ENCODE measurements around the gene RPLP1. TPM values are rescaled to one million over a fixed set of nuclear protein-coding genes. Genes with fewer than 3 reads are reported as not detected.

The RPLP1 gene
- total RNA-seq, 2 donors from 2014 or later = 1,228 to 1,338 TPM

- ATAC-seq (peak; percentile 94), DNase-seq (peak; percentile 25 to 32)
- intact Hi-C loops (cut with DNase I, micrococcal nuclease) = no loop called here
Observed at GRCh38 chr15:69484837-69485236, 32.2 kb downstream of the RPLP1 start.

- DNase-seq (no peak), ATAC-seq (no peak)
- intact Hi-C loops (cut with DNase I, micrococcal nuclease) = no loop called here
Observed at GRCh38 chr15:69486481-69487110, 34.0 kb downstream of the RPLP1 start.

GRCh38 chr15:69489073-69489571, 36.5 kb downstream of the RPLP1 start:
- ATAC-seq = no peak

GRCh38 chr15:69490356-69491037, 37.9 kb downstream of the RPLP1 start:
- no peak for DNase-seq
- ATAC-seq = no peak
- intact Hi-C loops (cut with DNase I, micrococcal nuclease) = no loop called here

More at GRCh38 chr15:69489073-69489571, 36.5 kb downstream of the RPLP1 start:
- intact Hi-C loops (cut with DNase I, micrococcal nuclease) = no loop called here
- no peak for DNase-seq

- DNase-seq = no peak
- ATAC-seq = no peak
- intact Hi-C loops (cut with DNase I, micrococcal nuclease) = no loop called here
Observed at GRCh38 chr15:69491038-69491505, 38.5 kb downstream of the RPLP1 start.

GRCh38 chr15:69493406-69493805, 40.8 kb downstream of the RPLP1 start:
- intact Hi-C loops (cut with DNase I, micrococcal nuclease) = no loop called here
- DNase-seq (no peak), ATAC-seq (no peak)

GRCh38 chr15:69496001-69496400, 43.4 kb downstream of the RPLP1 start:
- ATAC-seq (no peak), DNase-seq (no peak)
- intact Hi-C loops (cut with DNase I, micrococcal nuclease) = no loop called here

- DNase-seq = no peak
- intact Hi-C loops (cut with DNase I, micrococcal nuclease) = no loop called here
- no peak for ATAC-seq
Observed at GRCh38 chr15:69497076-69497475, 44.5 kb downstream of the RPLP1 start.

GRCh38 chr15:69497667-69498066, 45.0 kb downstream of the RPLP1 start:
- intact Hi-C loops (cut with DNase I, micrococcal nuclease) = no loop called here
- ATAC-seq = no peak
- DNase-seq = no peak

- ATAC-seq (no peak), DNase-seq (no peak)
- intact Hi-C loops (cut with DNase I, micrococcal nuclease) = no loop called here
Observed at GRCh38 chr15:69498282-69498681, 45.7 kb downstream of the RPLP1 start.

GRCh38 chr15:69498987-69499386, 46.4 kb downstream of the RPLP1 start:
- DNase-seq (no peak), ATAC-seq (no peak)
- intact Hi-C loops (cut with DNase I, micrococcal nuclease) = no loop called here

- no peak for ATAC-seq
Observed at GRCh38 chr15:69499521-69500211, 47.0 kb downstream of the RPLP1 start.

GRCh38 chr15:69500339-69500738, 47.7 kb downstream of the RPLP1 start:
- intact Hi-C loops (cut with DNase I, micrococcal nuclease) = no loop called here
- ATAC-seq (no peak), DNase-seq (no peak)

More at GRCh38 chr15:69499521-69500211, 47.0 kb downstream of the RPLP1 start:
- DNase-seq = no peak
- intact Hi-C loops (cut with DNase I, micrococcal nuclease) = no loop called here

- no peak for ATAC-seq
- DNase-seq = no peak
- intact Hi-C loops (cut with DNase I, micrococcal nuclease) = no loop called here
Observed at GRCh38 chr15:69501456-69501855, 48.8 kb downstream of the RPLP1 start.

GRCh38 chr15:69502470-69503045, 49.9 kb downstream of the RPLP1 start:
- intact Hi-C loops (cut with DNase I, micrococcal nuclease) = no loop called here
- no peak for ATAC-seq
- no peak for DNase-seq

- no peak for ATAC-seq
- no peak for DNase-seq
- intact Hi-C loops (cut with DNase I, micrococcal nuclease) = no loop called here
Observed at GRCh38 chr15:69504352-69505040, 51.9 kb downstream of the RPLP1 start.
